Panc1 (cell line): ENCODE results near the gene IER3IP1. TPM values are rescaled to one million over a fixed set of nuclear protein-coding genes. Genes with fewer than 3 reads are reported as not detected.

Source experiments
- ATAC-seq: fragments of 200-7000 bp; cut with Tn5 transposase; 2 replicates; pipeline ENCODE4 v1.9.1; 2020; ENCODE audit warnings: mild to moderate bottlenecking, moderate library complexity
- Bru-seq: library from RNA; stranded (reverse); fragments of 400-500 nt; gene quantifications from one replicate; lab custom pipeline; 2021; lab: Mats Ljungman, UMichigan
- BruChase-seq, 2 experiments: library from RNA; stranded (reverse); fragments of 400-500 nt; gene quantifications; one replicate each; lab custom pipeline; 2021; lab: Mats Ljungman, UMichigan
- BruUV-seq: library from RNA; stranded (reverse); fragments of 400-500 nt; replicated peaks from 2 replicates; lab custom pipeline; 2021; lab: Mats Ljungman, UMichigan
- CTCF ChIA-PET: fragments of 300-600 bp; sonication (Branson Sonifier 250); formaldehyde crosslinking; loops from one replicate; lab custom pipeline; 2022; ENCODE audit warnings: antibody characterized with exemption; lab: Charles Lee
- POLR2A ChIA-PET: fragments of 300-600 bp; sonication (Branson Sonifier 250); formaldehyde crosslinking; loops from one replicate; lab custom pipeline; 2022; ENCODE audit warnings: antibody characterized with exemption; lab: Charles Lee
- DNase-seq: peaks from one replicate; pipeline ENCODE4 v3.0.0-alpha.2; 2010; ENCODE audit warnings: low read depth, low spot score
- H3K27ac ChIP-seq: 2 replicates; pipeline ENCODE4 v1.5.1; 2011; ENCODE audit warnings: mild to moderate bottlenecking, low read length, inconsistent platforms
- H3K27me3 ChIP-seq: fragments of 200-500 bp; sonication (Bioruptor generic); 2 replicates; pipeline ENCODE4 v1.6.0; 2014; ENCODE audit warnings: low read length, inconsistent platforms; ENCODE audit not compliant: control insufficient read depth, insufficient read depth
- H3K36me3 ChIP-seq: fragments of 200-500 bp; sonication (Bioruptor generic); 2 replicates; pipeline ENCODE4 v1.5.1; 2014; ENCODE audit warnings: inconsistent platforms, mild to moderate bottlenecking, low read length, moderate library complexity; ENCODE audit not compliant: control insufficient read depth, insufficient read depth
- H3K4me1 ChIP-seq: 2 replicates; pipeline ENCODE4 v1.5.1; 2011; ENCODE audit warnings: inconsistent platforms, mild to moderate bottlenecking, low read length, moderate library complexity; ENCODE audit not compliant: control insufficient read depth, insufficient read depth
- H3K4me3 ChIP-seq, 2 experiments: 2 replicates each; pipeline ENCODE4 v1.5.1; 2011 to 2012; ENCODE audit warnings: low read depth in 2 of 2, low read length in 2 of 2, mild to moderate bottlenecking in 2 of 2, inconsistent platforms in 1 of 2, moderate library complexity in 1 of 2
- H3K9me3 ChIP-seq: fragments of 200-500 bp; sonication (Bioruptor generic); 2 replicates; pipeline ENCODE4 v1.5.1; 2014; ENCODE audit warnings: low read depth, mild to moderate bottlenecking, inconsistent platforms, low read length, moderate library complexity; ENCODE audit not compliant: control insufficient read depth, insufficient read depth
- POLR2AphosphoS5 ChIP-seq: IDR thresholded peaks from 2 replicates; pipeline ENCODE4 v1.6.1; 2012; ENCODE audit warnings: mild to moderate bottlenecking, low read depth, low read length, moderate library complexity
- SIN3A ChIP-seq: IDR thresholded peaks from 2 replicates; pipeline ENCODE4 v1.6.1; 2012; ENCODE audit warnings: low read depth, mild to moderate bottlenecking, low read length, moderate library complexity, borderline replicate concordance; ENCODE audit not compliant: insufficient read depth
- TCF7L2 ChIP-seq: IDR thresholded peaks from 2 replicates; pipeline ENCODE4 v1.6.1; 2011; ENCODE audit warnings: mild to moderate bottlenecking, low read depth, low read length, inconsistent platforms
- in situ Hi-C: cut with HindIII; loops from 2 replicates; pipeline ENCODE4 v1.10.0; 2016; ENCODE audit warnings: low sequenced_read_pairs, low pct_unique_long_range_greater_than_20kb
- intact Hi-C: fragments of 100-400 bp; cut with micrococcal nuclease; formaldehyde crosslinking; loops from one replicate; pipeline ENCODE4 v1.10.0; 2022; ENCODE audit not compliant: unreplicated experiment
- long read RNA-seq: library from polyadenylated mRNA; unstranded; transcript quantifications from one replicate; pipeline ENCODE4 v2.0.0, GENCODE V29; 2021; ENCODE audit not compliant: unreplicated experiment
- polyA plus RNA-seq: library from polyadenylated mRNA; unstranded; fragments of >200 nt; gene quantifications from one replicate; pipeline ENCODE4 v1.2.1, GENCODE V29; 2012; ENCODE audit warnings: missing spikeins; ENCODE audit not compliant: insufficient read length
- total RNA-seq: library from RNA; stranded (reverse); gene quantifications from one replicate; pipeline ENCODE4 v1.2.1, GENCODE V29; 2021; ENCODE audit not compliant: unreplicated experiment
- TF ChIP-seq, protein P1 (sequence below), 2 experiments: IDR thresholded peaks; 2 replicates each; pipeline ENCODE4 v1.6.1; 2011 to 2012; ENCODE audit warnings: low read depth in 2 of 2, control low read depth in 1 of 2, low read length in 1 of 2, mild to moderate bottlenecking in 1 of 2, moderate library complexity in 1 of 2; ENCODE audit not compliant: insufficient read depth in 1 of 2
- TF ChIP-seq, protein P2 (sequence below): fragments of 450-650 bp; IDR thresholded peaks from 2 replicates; pipeline ENCODE4 v1.5.1; 2017; ENCODE audit warnings: mild to moderate bottlenecking

IER3IP1 gene, protein sequence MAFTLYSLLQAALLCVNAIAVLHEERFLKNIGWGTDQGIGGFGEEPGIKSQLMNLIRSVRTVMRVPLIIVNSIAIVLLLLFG
- total RNA-seq (8.5 TPM), Bru-seq, nascent RNA (percentile 71 among the genes with signal in this experiment), BruChase-seq, experiment 1, labeled RNA remaining after a 2-hour chase (percentile 89 among the genes with signal in this experiment), BruChase-seq, experiment 2, labeled RNA remaining after a 6-hour chase (percentile 97 among the genes with signal in this experiment)
- 5.4 TPM for polyA plus RNA-seq
- long read RNA-seq, transcript IER3IP1-201 (3 exons, 3,689 nt) = major isoform, 76 of 87 reads
- long read RNA-seq, partial matches to known transcripts = 6 of 87 reads
- long read RNA-seq, other reads (novel, unspliced or antisense) = 5 of 87 reads

DNA sequence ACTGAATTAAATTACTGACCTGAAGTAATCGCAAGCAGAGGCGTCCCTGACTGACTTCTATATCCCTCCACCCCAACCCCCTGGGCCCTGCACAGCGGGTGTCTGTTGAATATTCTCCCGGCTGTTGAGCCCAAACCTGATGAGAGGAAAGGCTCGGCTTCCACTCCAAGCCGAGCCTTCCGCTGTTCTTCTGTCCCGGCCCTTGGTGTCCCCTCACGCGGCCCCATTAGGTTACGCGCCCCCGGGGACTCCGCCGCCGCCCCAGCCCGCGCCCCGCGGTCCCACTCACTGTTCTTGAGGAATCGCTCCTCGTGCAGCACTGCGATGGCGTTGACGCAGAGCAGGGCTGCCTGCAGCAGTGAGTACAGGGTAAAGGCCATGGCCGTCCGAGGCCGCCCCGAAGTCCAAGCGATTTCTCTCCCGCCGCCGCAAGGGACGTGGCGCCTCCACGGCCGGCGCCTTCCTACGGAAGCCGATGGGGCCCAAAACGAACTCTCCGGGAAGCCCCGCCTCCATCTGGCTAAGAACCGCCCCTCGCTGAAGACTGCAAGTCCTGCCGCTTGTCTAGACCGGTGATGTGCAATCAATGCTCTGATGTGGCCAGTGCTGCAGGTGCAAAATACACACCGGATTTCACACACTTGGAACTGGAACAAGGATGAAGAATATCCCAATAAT is at the start of gene IER3IP1:
Gene IER3IP1 (minus strand): TSS at position 467 of the 678 bp plus-strand sequence. CDS start 87 bp downstream, at position 380.
- H3K4me3 ChIP-seq = peak within 1 kb of the TSS; percentile 76 to 85
- TF ChIP-seq TCF7L2 = no peak
- TF ChIP-seq SIN3A = peak; percentile 75; the same call in 1 of the 2 replicates
- peak; percentile 63; the same call in 1 of the 2 replicates for TF ChIP-seq POLR2AphosphoS5
- TF ChIP-seq, protein P1, sequence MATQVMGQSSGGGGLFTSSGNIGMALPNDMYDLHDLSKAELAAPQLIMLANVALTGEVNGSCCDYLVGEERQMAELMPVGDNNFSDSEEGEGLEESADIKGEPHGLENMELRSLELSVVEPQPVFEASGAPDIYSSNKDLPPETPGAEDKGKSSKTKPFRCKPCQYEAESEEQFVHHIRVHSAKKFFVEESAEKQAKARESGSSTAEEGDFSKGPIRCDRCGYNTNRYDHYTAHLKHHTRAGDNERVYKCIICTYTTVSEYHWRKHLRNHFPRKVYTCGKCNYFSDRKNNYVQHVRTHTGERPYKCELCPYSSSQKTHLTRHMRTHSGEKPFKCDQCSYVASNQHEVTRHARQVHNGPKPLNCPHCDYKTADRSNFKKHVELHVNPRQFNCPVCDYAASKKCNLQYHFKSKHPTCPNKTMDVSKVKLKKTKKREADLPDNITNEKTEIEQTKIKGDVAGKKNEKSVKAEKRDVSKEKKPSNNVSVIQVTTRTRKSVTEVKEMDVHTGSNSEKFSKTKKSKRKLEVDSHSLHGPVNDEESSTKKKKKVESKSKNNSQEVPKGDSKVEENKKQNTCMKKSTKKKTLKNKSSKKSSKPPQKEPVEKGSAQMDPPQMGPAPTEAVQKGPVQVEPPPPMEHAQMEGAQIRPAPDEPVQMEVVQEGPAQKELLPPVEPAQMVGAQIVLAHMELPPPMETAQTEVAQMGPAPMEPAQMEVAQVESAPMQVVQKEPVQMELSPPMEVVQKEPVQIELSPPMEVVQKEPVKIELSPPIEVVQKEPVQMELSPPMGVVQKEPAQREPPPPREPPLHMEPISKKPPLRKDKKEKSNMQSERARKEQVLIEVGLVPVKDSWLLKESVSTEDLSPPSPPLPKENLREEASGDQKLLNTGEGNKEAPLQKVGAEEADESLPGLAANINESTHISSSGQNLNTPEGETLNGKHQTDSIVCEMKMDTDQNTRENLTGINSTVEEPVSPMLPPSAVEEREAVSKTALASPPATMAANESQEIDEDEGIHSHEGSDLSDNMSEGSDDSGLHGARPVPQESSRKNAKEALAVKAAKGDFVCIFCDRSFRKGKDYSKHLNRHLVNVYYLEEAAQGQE (IDR thresholded peaks at IDR 0.05; ENCODE audit: insufficient read depth in 1 of 2, low read depth in 2 of 2, low read length in 1 of 2) = no peak
- no peaks in the 10 kb centered on the region for H3K27me3 ChIP-seq
- CTCF ChIA-PET = no interaction called here
- intact Hi-C loops (no loop called here), in situ Hi-C loops (no loop called here)
- H3K27ac ChIP-seq = peak within 1 kb of the TSS; percentile 86
- H3K4me1 ChIP-seq = 0 out of 2 replicates have a peak, but pooled peaks cover 2% of the 10 kb centered on the region
- no TSS peak for BruUV-seq
- POLR2A ChIA-PET = no interaction called here
- H3K9me3 ChIP-seq = no peaks in the 10 kb centered on the region
- DNase-seq (peak; percentile 22), ATAC-seq (peak; percentile 97)
- no peaks in the 10 kb centered on the region; the same call in 1 of the 2 replicates for H3K36me3 ChIP-seq

DNA sequence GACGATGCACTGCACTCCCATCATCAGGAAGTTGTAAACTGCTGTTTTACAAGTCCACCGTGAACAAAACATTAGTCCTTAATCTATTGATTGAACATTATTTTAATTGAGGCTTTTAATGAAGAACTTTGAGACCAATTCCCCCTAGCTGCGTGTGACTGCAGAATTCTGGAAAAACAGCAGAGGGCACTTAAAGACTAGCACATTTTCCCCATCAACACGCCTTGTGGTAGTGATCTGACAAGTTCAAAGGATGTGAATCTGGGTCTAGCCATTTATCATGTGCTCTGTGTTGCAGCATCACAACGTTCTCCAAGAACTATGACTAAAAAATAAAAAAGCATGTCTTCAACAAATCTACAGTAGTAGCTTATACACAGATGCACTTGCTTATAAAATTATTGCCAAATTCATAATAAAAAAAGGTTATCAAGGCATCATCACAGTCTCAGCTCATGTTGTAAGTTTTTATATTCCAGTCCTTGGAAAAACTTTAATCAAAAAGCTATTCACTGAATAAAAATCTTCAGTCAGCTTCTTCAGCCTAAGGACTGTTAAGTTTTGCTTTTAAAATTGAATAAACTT is 39.5 kb upstream of the IER3IP1 start:
- peaks cover 4% of the 10 kb centered on the region for H3K27me3 ChIP-seq
- CTCF ChIA-PET = interaction anchor here (0.8 to 1.0 kb wide), 2 partner anchors 11 to 533 kb away, joined by 3 read pairs; no protein-coding TSS in a partner anchor
- DNase-seq (no peak), ATAC-seq (0 out of 2 replicates have a peak, but pooled peaks have one; percentile 70)
- no peak for TF ChIP-seq SIN3A
- TF ChIP-seq TCF7L2 = no peak
- TF ChIP-seq, protein P2, sequence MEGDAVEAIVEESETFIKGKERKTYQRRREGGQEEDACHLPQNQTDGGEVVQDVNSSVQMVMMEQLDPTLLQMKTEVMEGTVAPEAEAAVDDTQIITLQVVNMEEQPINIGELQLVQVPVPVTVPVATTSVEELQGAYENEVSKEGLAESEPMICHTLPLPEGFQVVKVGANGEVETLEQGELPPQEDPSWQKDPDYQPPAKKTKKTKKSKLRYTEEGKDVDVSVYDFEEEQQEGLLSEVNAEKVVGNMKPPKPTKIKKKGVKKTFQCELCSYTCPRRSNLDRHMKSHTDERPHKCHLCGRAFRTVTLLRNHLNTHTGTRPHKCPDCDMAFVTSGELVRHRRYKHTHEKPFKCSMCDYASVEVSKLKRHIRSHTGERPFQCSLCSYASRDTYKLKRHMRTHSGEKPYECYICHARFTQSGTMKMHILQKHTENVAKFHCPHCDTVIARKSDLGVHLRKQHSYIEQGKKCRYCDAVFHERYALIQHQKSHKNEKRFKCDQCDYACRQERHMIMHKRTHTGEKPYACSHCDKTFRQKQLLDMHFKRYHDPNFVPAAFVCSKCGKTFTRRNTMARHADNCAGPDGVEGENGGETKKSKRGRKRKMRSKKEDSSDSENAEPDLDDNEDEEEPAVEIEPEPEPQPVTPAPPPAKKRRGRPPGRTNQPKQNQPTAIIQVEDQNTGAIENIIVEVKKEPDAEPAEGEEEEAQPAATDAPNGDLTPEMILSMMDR = peak; percentile 65
- no peaks in the 10 kb centered on the region for H3K36me3 ChIP-seq
- H3K27ac ChIP-seq = no peak overlapping the region
- H3K4me3 ChIP-seq = no peak overlapping the region
- intact Hi-C loops = loop anchor here (2.0 to 5.0 kb wide), 2 partner anchors 67 to 532 kb away; no protein-coding TSS in a partner anchor
- H3K4me1 ChIP-seq = no peaks in the 10 kb centered on the region
- H3K9me3 ChIP-seq = no peaks in the 10 kb centered on the region
- in situ Hi-C loops = no loop called here
- BruUV-seq = no TSS peak
- POLR2A ChIA-PET = no interaction called here
